Activated T-helper 9 cell treated with anti-CD3 and anti-CD28 coated beads, Interleukin-2, amount 50 U/mL, for 16 hours (primary cell): Measurements from ENCODE around the gene DDX24.

Experiments
- DNase-seq: peaks from one replicate; pipeline ENCODE4 v3.0.0-alpha.2; 2020; ENCODE audit warnings: low read depth

Gene DDX24

DNA sequence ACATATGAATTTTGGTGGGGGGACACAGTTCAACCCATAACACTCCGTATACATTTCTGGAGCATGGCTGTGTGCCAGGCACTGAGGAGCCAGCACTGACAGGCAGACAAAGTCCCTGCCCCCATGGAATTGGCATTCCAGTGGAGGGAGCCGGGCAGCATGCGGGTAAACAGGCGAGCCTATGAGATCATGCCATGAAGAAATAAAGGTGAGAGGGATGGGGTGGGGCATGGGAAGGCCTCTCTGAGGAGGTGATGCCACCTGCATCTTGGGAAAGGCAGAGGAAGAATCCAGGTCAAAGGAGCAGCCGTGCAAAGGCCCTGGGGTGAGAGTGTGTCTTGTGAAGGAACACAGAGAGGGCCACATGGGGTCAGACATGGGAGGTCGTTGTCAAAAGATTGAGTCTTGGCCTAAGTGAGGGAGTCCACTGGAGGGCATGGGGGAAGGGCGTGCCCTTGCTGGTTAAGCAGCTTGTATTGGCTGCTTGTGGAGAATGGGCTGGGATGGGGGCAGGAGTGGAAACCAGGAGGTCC lies 51.3 kb downstream of the DDX24 start:
- DNase-seq = no peak

GRCh38 chr14:94029265-94029664 lies 51.7 kb downstream of the DDX24 start:
- DNase-seq = no peak

DNA sequence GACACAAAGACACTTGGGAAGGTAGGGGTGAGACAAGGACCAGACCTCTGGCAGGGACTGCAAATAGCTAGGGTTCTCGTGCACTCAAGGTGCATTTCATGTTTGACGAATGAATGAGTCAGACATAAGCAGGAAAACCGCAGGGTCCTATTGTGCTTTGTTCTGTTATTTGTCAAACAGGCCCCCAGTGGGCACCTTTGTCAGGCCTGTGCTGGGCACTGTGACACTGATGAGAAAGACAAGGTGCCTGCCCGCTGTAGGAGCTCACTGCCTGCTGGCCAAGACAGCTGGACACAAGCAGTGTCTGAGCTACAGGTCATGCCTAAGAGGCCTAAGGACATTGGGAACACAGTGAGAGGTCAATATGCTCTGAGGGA lies 52.6 kb downstream of the DDX24 start:
- peak; percentile 29 for DNase-seq

GRCh38 chr14:94027566-94028449 lies 53.2 kb downstream of the DDX24 start:
- no peak for DNase-seq

GRCh38 chr14:94026889-94027469 lies 54.0 kb downstream of the DDX24 start:
- no peak for DNase-seq

DNA sequence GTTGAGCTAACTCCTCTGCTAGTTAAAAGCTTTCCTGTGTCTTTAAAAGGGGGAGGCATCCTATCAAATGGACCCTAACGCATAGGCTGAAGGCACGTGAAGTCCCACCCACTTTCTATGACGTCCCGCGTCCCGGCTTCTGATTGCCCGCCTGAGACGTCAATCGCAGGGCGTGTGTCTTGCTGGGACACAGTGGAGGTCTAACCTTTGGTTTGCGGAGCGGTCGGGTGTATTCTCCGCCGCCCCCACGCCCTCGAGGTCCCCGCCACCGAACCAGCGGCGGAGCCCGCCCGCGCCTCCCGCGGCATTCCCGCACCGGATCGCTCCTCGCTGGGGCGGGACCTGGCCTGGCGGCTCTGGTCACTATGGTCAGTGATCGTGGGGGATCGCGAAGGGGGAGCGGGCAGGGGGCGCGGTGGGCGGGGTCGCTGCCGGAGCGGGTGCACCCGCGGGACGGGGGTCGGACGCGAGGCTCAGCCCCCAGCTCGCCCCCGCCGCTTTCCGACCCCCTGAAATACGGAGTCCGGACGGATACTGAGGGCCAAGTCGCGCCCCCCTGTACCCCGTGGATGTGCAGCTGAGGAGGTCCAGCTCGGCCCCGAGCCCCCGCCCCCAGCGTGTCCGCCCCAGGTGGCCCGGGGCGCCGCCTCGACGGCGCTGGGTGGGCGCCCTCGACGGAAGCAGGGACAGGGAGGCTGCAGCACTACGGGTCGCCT lies 54.7 kb downstream of the DDX24 start, which contains the start of gene OTUB2:
Gene OTUB2 (plus strand): TSS at position 168 of the 716 bp plus-strand sequence. CDS start 198 bp downstream, at position 366.
- peak; percentile 93 for DNase-seq

- no peak for DNase-seq
Measured at GRCh38 chr14:94025720-94026119, 55.3 kb downstream of the DDX24 start.

DNA sequence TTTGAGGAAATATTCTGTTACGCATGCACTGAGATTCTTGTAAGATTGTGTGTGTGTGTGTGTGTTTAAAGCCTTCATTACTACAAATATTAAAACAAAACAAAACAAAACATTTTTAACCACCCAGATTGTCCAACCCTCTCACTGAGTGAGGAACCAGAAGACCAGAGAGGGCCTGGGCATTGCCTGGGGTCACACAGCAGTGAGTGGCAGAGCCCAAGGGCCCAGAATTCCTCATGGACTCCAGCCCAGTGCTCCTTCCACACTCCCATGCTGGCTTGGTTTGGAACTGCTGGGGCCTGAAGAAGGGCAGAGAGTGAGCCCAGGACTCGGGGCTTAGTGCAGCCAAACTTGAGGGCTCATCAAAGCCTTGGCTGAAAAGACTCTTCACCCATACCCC lies 56.5 kb downstream of the DDX24 start:
- DNase-seq = no peak

- DNase-seq = no peak
Measured at GRCh38 chr14:94022532-94023411, 58.2 kb downstream of the DDX24 start.

DNA sequence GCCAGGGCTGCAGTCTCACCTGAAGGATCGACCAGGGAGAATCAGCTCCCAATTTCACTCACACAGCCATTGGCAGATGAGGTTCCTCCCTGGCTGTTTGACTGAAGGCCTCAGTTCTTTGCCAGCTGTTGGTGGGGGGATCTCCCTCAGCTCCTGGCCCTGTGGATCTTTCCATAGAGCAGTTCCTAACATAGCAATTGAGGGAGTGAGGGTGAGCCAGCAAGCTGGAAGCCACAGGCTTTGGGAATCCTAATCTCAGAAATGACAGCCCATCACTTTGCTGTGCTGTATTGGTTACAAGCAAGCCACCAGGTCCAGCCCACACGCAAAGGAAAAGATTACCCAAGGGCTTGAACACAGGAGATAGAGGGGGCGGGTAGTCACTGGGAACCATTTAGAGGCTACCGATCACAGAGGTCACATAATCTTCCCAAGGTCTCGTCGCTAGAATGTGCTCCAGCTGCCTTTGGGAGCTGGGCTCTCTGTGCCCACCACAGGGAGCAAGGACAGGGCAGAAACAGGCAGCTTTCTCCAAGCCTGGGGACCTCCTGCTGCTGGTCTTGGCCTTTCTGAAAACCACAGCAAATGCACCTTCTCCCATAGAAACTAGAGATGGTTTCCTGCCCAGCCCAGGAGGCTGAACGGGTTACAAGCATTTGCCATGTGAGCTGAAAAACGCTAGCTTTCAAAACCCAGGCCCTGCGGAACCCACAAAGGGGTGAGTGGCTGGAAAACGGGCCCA lies 59.4 kb downstream of the DDX24 start:
- DNase-seq = no peak

DNA sequence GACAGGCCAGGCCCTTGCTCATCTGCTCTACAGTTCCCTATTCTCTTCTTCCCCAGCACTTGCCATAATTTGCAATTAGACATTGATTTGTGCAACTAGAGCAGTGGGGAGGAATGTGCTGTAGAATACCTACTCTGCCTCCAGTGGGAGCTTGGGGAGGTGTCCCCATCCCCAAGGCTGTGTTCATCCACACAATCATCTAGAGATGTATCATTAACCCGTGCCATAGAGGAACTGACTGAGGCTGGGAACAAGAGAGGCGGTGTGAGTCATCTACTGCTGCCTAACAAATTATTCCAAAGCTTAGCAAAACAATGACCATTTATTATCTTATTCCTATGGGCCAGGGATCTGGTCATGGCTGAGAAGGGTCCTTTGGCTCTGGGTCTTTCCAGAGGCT lies 60.0 kb downstream of the DDX24 start:
- DNase-seq = no peak

DNA sequence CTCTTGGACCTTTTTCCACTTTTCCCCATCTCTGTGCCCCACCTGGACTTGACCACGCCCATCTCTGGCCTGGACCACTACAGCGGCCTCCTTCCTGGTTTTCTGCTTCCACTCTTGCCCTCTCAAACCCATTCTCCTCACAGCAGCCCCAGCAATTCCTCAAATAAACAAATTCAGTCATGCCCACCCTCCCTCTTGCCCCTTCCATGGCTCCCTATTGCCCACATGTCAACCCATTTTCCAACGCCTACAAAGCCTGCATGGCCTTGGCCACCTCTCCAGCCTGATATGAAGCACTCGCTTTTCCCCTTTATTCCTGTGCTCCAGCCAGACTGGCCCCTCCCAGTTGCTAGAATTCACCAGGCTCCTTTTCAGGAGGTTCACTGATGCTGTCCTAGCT lies 60.7 kb downstream of the DDX24 start:
- DNase-seq = no peak

DNA sequence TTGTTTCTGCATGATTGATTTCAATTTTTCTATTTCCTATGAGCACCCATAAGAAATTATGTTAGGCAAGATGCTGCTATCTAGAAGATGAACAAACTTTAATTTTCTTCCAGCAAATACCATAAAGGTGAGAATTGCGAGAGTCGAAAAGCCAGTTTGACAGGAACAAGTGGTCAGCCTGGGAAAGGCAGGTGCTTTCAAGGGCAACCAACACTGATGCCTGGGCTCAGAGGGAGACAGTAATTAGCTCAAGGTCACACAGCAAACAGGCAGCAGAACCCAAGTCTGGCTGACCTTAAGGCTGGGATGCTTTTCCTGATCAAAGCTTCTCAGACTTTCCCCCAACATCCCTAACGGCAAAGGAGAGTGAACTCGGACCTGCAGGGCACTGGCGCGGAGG lies 61.7 kb downstream of the DDX24 start:
- DNase-seq = no peak

DNA sequence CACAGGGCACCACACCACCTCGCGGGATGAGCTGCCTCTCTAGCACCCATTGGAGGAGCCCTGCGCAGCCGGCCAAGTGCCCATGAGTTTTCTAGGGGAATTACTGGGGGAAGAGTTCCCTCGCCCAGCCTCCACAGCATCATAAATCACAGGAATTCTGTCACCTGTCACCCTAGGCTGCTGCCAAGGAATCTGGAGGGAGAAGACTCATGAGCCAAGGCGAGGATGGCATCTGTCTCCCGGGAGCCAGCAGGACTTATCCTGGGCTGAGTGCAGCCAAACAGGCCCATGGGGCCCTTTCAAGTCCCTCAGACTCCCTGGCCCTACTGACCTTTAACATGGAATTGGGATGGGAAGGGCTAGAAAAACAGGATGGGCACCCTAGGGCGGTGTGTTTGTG lies 62.7 kb downstream of the DDX24 start:
- no peak for DNase-seq

GRCh38 chr14:94016446-94016976 lies 64.5 kb downstream of the DDX24 start:
- no peak for DNase-seq

GRCh38 chr14:94015223-94015622 lies 65.8 kb downstream of the DDX24 start:
- DNase-seq = no peak

- no peak for DNase-seq
Measured at GRCh38 chr14:94014382-94014781, 66.6 kb downstream of the DDX24 start.

GRCh38 chr14:94011795-94012194 lies 69.2 kb downstream of the DDX24 start:
- no peak for DNase-seq

DNA sequence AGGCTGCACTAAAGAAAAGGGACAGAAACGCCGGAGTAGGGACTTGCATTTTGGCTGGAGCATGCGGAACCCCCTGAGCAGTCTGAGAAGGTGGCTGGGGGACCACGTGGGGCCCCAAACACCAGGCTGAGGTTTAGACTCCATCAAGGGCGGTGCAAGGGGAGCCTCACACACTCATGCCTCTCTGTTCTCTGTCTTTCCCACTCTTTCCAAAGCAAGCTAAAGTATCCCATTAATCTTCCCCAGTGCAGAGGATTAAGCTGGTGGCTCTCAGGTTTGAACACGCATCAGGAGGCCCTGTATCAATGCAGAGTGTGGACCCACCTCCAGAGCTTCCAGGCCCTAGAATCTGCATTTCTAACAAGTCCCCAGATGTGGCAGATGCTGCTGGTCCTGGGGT lies 70.4 kb downstream of the DDX24 start:
- no peak for DNase-seq

DNA sequence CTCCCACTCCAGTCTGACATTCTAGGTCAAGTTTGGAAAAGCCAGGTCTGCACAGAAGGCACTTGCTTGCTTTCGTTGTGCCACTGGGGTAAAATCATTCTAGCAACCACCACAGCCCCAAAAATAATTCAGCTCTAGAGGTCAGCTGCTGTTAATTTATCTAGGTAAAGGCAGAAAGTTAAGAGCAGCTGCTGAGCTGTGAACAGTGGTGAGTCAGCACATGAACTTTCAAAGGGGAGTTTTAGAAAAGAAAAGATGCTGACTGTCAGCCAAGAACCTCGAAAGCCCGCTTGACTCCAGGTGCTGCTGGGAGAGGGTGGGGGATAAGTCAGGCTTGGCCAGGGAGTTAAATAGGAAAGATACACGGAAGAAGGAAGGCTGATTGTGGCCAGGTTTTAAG lies 71.2 kb downstream of the DDX24 start:
- no peak for DNase-seq

GRCh38 chr14:94008234-94008633 lies 72.8 kb downstream of the DDX24 start:
- no peak for DNase-seq
